GM12878 (cell line): ENCODE results near the gene AIFM3. TPM values are rescaled to one million over a fixed set of nuclear protein-coding genes. Genes with fewer than 3 reads are reported as not detected.

Experiments
- ATAC-seq: fragments of 200-7000 bp; cut with Tn5 transposase; 3 replicates; pipeline ENCODE4 v1.9.1; 2020; ENCODE audit warnings: mild to moderate bottlenecking, moderate library complexity
- BruUV-seq: library from RNA; stranded (reverse); fragments of 400-500 nt; replicated peaks from 2 replicates; lab custom pipeline; 2021; lab: Mats Ljungman, UMichigan
- CTCF ChIA-PET: fragments of 300-600 bp; sonication (Branson Sonifier 250); formaldehyde crosslinking; extraction: SDS; loops from one replicate; lab custom pipeline; 2021; ENCODE audit warnings: inconsistent platforms; lab: Yijun Ruan, JAX
- POLR2A ChIA-PET: fragments of 350-600 bp; formaldehyde crosslinking; extraction: SDS; loops from one replicate; lab custom pipeline; 2021; ENCODE audit warnings: inconsistent platforms; lab: Charles Lee
- RAD21 ChIA-PET: fragments of 300-600 bp; sonication (Branson Sonifier 250); formaldehyde crosslinking; loops from one replicate; lab custom pipeline; 2023; ENCODE audit warnings: antibody characterized with exemption; ENCODE audit not compliant: unreplicated experiment; lab: Charles Lee
- SMC1A ChIA-PET: fragments of 300-600 bp; sonication (Branson Sonifier 250); formaldehyde crosslinking; loops from one replicate; lab custom pipeline; 2023; ENCODE audit not compliant: unreplicated experiment, uncharacterized antibody; lab: Charles Lee
- DNase-seq: peaks from one replicate; pipeline ENCODE4 v3.0.0-alpha.2; 2011; ENCODE audit warnings: low read depth, low spot score
- FAIRE-seq: peaks from 3 replicates; lab custom pipeline; 2011; peaks lifted over from hg19 to GRCh38; lab: Jason Lieb, UNC
- H2AFZ ChIP-seq: 2 replicates; pipeline ENCODE4 v1.6.0; 2011; ENCODE audit warnings: low read depth, low read length, control low read depth; ENCODE audit not compliant: control insufficient read depth
- H3K27ac ChIP-seq: 2 replicates; pipeline ENCODE4 v1.5.1; 2011; ENCODE audit warnings: control low read depth; ENCODE audit not compliant: control insufficient read depth, insufficient read depth
- H3K27me3 ChIP-seq, 2 experiments: replicated peaks in 1 of 2; 2 replicates each; pipeline versions ENCODE4 v1.6.0 to v1.6.1; 2011; ENCODE audit warnings: low read length in 1 of 2; ENCODE audit not compliant: control insufficient read depth in 2 of 2, insufficient read depth in 2 of 2
- H3K36me3 ChIP-seq, 2 experiments: 2 replicates each; pipeline ENCODE4 v1.5.1; 2011; ENCODE audit warnings: low read length in 1 of 2; ENCODE audit not compliant: control insufficient read depth in 2 of 2, insufficient read depth in 2 of 2
- H3K4me1 ChIP-seq: 2 replicates; pipeline ENCODE4 v1.6.1; 2011; ENCODE audit warnings: mild to moderate bottlenecking, low read length, moderate library complexity, mixed read lengths; ENCODE audit not compliant: control insufficient read depth, insufficient read depth
- H3K4me2 ChIP-seq: 2 replicates; pipeline ENCODE4 v1.6.0; 2011; ENCODE audit warnings: control low read depth; ENCODE audit not compliant: control insufficient read depth, insufficient read depth
- H3K4me3 ChIP-seq: fragments of 200-600 bp; sonication (generic); 2 replicates; pipeline ENCODE4 v1.5.1; 2016
- H3K79me2 ChIP-seq: 2 replicates; pipeline ENCODE4 v1.6.0; 2011; ENCODE audit warnings: low read length; ENCODE audit not compliant: control insufficient read depth, insufficient read depth
- H3K9ac ChIP-seq: 2 replicates; pipeline ENCODE4 v1.8.0; 2011; ENCODE audit warnings: low read length, control low read depth, mixed read lengths; ENCODE audit not compliant: control insufficient read depth, insufficient read depth
- H3K9me3 ChIP-seq: replicated peaks from 3 replicates; pipeline ENCODE4 v1.5.1; 2011; ENCODE audit warnings: mild to moderate bottlenecking, low read length; ENCODE audit not compliant: control insufficient read depth, insufficient read depth
- H4K20me1 ChIP-seq: 2 replicates; pipeline ENCODE4 v1.6.0; 2011; ENCODE audit not compliant: control insufficient read depth, insufficient read depth
- ASH2L ChIP-seq: fragments of 300-600, 200-600 bp; sonication (generic); IDR thresholded peaks from 2 replicates; pipeline ENCODE4 v1.6.1; 2017; ENCODE audit warnings: low read depth, mild to moderate bottlenecking, borderline replicate concordance
- CHD1 ChIP-seq: IDR thresholded peaks from 2 replicates; pipeline ENCODE4 v1.6.1; 2012; ENCODE audit warnings: low read depth, low read length, improper control_type of control experiment
- CREM ChIP-seq: IDR thresholded peaks from 2 replicates; pipeline ENCODE4 v1.6.1; 2014; ENCODE audit warnings: antibody characterized with exemption, low read depth
- ETV6 ChIP-seq, 2 experiments: fragments of 450-650 bp in 1 of 2; IDR thresholded peaks in 1 of 2; conservative IDR thresholded peaks in 1 of 2; 2 replicates each; pipeline ENCODE4 v1.6.1; 2014; ENCODE audit warnings: antibody characterized with exemption in 1 of 2, borderline replicate concordance in 1 of 2, low read depth in 1 of 2, mild to moderate bottlenecking in 1 of 2, moderate library complexity in 1 of 2
- LARP7 ChIP-seq: fragments of 450-650 bp; IDR thresholded peaks from 2 replicates; pipeline ENCODE4 v1.6.1; 2017; ENCODE audit warnings: mild to moderate bottlenecking
- NR2F1 ChIP-seq: fragments of 450-650 bp; conservative IDR thresholded peaks from 2 replicates; pipeline ENCODE4 v1.6.1; 2017; ENCODE audit warnings: mild to moderate bottlenecking
- NRF1 ChIP-seq: conservative IDR thresholded peaks from 2 replicates; pipeline ENCODE4 v1.6.1; 2011; ENCODE audit warnings: mild to moderate bottlenecking, low read depth, low read length, improper control_type of control experiment
- RAD51 ChIP-seq: fragments of 450-650 bp; IDR thresholded peaks from 2 replicates; pipeline ENCODE4 v1.6.1; 2016; ENCODE audit warnings: moderate library complexity, mild to moderate bottlenecking, inconsistent platforms
- RB1 ChIP-seq: fragments of 450-650 bp; formaldehyde crosslinking; IDR thresholded peaks from 2 replicates; pipeline ENCODE4 v1.6.1; 2017; ENCODE audit warnings: mild to moderate bottlenecking, borderline replicate concordance
- RELA ChIP-seq: fragments of 450-650 bp; IDR thresholded peaks from 2 replicates; pipeline ENCODE4 v1.8.0; 2014; ENCODE audit warnings: borderline replicate concordance; ENCODE audit not compliant: partially characterized antibody
- WRNIP1 ChIP-seq: IDR thresholded peaks from 2 replicates; pipeline ENCODE4 v1.6.1; 2011; ENCODE audit warnings: low read depth, low read length, improper control_type of control experiment, borderline replicate concordance
- ZBTB4 ChIP-seq: fragments of 450-650 bp; formaldehyde crosslinking; IDR thresholded peaks from 2 replicates; pipeline ENCODE4 v1.4.0; 2022; ENCODE audit warnings: mild to moderate bottlenecking, moderate library complexity
- ZNF274 ChIP-seq: IDR thresholded peaks from one replicate; pipeline ENCODE4 v1.8.0; 2011; ENCODE audit not compliant: insufficient read length, insufficient read depth
- ZZZ3 ChIP-seq: IDR thresholded peaks from 2 replicates; pipeline ENCODE4 v1.6.1; 2011; ENCODE audit warnings: low read depth; ENCODE audit not compliant: control insufficient read depth, insufficient read length
- WGBS: methylation state at CpG from one replicate; pipeline ENCODE4 v1.1.6; 2016; ENCODE audit warnings: low lambda C conversion rate; ENCODE audit not compliant: insufficient replicate concordance, insufficient coverage; ENCODE audit errors: missing lambda C conversion rate; 5-methylcytosine and 5-hydroxymethylcytosine counted together
- in situ Hi-C: fragments of 300-500 bp; cut with MboI; formaldehyde crosslinking; loops from 9 replicates; pipeline ENCODE4 v1.14.3; 2018; ENCODE audit warnings: mixed read lengths
- intact Hi-C: fragments of 100-400 bp; cut with micrococcal nuclease; formaldehyde crosslinking; loops from one replicate; pipeline ENCODE4 v1.14.2; 2022; ENCODE audit not compliant: unreplicated experiment
- polyA plus RNA-seq, 11 experiments: library from polyadenylated mRNA; depleted of rRNA in 4 of 11; unstranded in 6 of 11; stranded (reverse) in 5 of 11; fragments of >200 nt; fragmentation: Nextera tagmentation in 4 of 11; fragmentation: Illumina TruSeq in 1 of 11; extraction: Ambion mirVana in 4 of 11; extraction: Trizol in 1 of 11; gene quantifications; 1 replicate in 1 of 11; 2 replicates in 10 of 11; pipeline versions ENCODE4 v1.2.1 to v1.2.3, GENCODE V29; 2011 to 2016; ENCODE audit warnings: inconsistent platforms in 2 of 11, missing spikeins in 2 of 11, low read depth in 1 of 11
- total RNA-seq, 4 experiments: library from RNA; depleted of rRNA in 3 of 4; stranded (reverse); fragments of >200 nt in 3 of 4; fragmentation: Illumina TruSeq in 1 of 4; extraction: Trizol in 1 of 4; gene quantifications; 2 replicates each; pipeline versions ENCODE4 v1.2.1 to v1.2.3, GENCODE V29; 2013 to 2021
- TF ChIP-seq, protein P1 (sequence below): fragments of 450-650 bp; IDR thresholded peaks from 2 replicates; pipeline ENCODE4 v1.6.1; 2017; ENCODE audit warnings: mild to moderate bottlenecking
- TF ChIP-seq, protein P2 (sequence below): fragments of 450-650 bp; IDR thresholded peaks from 2 replicates; pipeline ENCODE4 v1.6.1; 2016; ENCODE audit warnings: mild to moderate bottlenecking

AIFM3 gene
- total and polyA plus RNA-seq, 10 of the 15 experiments (the other 5 are each of a cell fraction or from before 2014, with no cell fraction given) = 0.06 to 0.34 (median 0.21) TPM; not detected in 6

GRCh38 chr22:20981787-20982562, 14.9 kb downstream of the AIFM3 start, which contains the start of gene LZTR1 (continued):
- TF ChIP-seq, protein P1, sequence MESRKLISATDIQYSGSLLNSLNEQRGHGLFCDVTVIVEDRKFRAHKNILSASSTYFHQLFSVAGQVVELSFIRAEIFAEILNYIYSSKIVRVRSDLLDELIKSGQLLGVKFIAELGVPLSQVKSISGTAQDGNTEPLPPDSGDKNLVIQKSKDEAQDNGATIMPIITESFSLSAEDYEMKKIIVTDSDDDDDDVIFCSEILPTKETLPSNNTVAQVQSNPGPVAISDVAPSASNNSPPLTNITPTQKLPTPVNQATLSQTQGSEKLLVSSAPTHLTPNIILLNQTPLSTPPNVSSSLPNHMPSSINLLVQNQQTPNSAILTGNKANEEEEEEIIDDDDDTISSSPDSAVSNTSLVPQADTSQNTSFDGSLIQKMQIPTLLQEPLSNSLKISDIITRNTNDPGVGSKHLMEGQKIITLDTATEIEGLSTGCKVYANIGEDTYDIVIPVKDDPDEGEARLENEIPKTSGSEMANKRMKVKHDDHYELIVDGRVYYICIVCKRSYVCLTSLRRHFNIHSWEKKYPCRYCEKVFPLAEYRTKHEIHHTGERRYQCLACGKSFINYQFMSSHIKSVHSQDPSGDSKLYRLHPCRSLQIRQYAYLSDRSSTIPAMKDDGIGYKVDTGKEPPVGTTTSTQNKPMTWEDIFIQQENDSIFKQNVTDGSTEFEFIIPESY = no peak
- TF ChIP-seq WRNIP1 (no peak), ETV6 (conservative IDR thresholded peaks at IDR 0.05 in 1 of 2, IDR thresholded peaks at IDR 0.05 in 1 of 2; ENCODE audit: borderline replicate concordance in 1 of 2, low read depth in 1 of 2) (no peak)

DNA sequence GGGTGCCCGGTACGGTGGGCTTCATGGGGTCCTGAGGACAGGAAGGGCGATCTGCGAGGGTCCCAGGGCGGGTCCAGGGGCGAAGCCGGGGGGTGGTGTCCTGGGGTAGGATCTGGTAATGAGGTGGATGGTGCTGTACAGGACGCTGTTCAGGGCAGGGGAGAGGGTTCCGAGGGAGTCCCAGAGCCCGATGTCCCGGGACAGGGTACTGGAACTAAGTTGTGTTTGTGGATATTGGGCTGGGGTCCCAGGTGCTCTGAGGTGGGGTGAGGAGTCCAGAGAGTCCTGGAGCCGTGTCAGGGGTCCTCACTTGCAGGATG, 15.5 kb downstream of the AIFM3 start:
- Histone ChIP-seq H3K9me3 (peaks cover 6% of the 10 kb centered on the region; the same call in 2 of the 3 replicates), H3K27me3 (no peaks in the 10 kb centered on the region), H4K20me1 (no peaks in the 10 kb centered on the region), H3K4me3 (peak overlapping the region; percentile 94), H3K4me2 (peak overlapping the region; percentile 97), H3K79me2 (peaks cover 16% of the 10 kb centered on the region), H3K36me3 (no peaks in the 10 kb centered on the region), H3K4me1 (peaks cover 10% of the 10 kb centered on the region; the same call in 1 of the 2 replicates), H3K27ac (peak overlapping the region; percentile 82), H2AFZ (peak overlapping the region; percentile 99), H3K9ac (peak overlapping the region; percentile 95)
- no TSS peak for BruUV-seq
- no peak for FAIRE-seq
- ATAC-seq = peak; percentile 49
- ChIA-PET RAD21 (interaction anchor here (0.9 to 1.8 kb wide), 6 partner anchors 11 to 117 kb away, joined by 3 to 7 read pairs (median 4); partner anchors contain the start of gene THAP7), POLR2A (interaction anchor here (0.6 to 1.9 kb wide), 3 partner anchors 9 to 96 kb away, joined by 3 to 9 read pairs (median 5); partner anchors contain the start of gene THAP7), SMC1A (no interaction called here), CTCF (interaction anchor here (0.6 to 1.8 kb wide), 11 partner anchors 9 to 488 kb away, joined by 3 to 11 read pairs (median 3); partner anchors contain the start of genes PI4KA, SNAP29 and THAP7)
- no peak for DNase-seq
- in situ Hi-C loops = no loop called here
- 1% methylated on average over 12 of the region's 12 CpGs for WGBS
- intact Hi-C loops = no loop called here
- no peak for TF ChIP-seq ZNF274
- no peak for TF ChIP-seq RELA
- no peak for TF ChIP-seq ZZZ3
- no peak for TF ChIP-seq ZBTB4
- TF ChIP-seq, protein P2, sequence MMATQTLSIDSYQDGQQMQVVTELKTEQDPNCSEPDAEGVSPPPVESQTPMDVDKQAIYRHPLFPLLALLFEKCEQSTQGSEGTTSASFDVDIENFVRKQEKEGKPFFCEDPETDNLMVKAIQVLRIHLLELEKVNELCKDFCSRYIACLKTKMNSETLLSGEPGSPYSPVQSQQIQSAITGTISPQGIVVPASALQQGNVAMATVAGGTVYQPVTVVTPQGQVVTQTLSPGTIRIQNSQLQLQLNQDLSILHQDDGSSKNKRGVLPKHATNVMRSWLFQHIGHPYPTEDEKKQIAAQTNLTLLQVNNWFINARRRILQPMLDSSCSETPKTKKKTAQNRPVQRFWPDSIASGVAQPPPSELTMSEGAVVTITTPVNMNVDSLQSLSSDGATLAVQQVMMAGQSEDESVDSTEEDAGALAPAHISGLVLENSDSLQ = no peak
- TF ChIP-seq CREM = no peak
- no peak for TF ChIP-seq RB1
- no peak for TF ChIP-seq LARP7
- TF ChIP-seq NR2F1 = no peak
- no peak for TF ChIP-seq NRF1
- TF ChIP-seq ASH2L = no peak
- no peak for TF ChIP-seq RAD51
- no peak for TF ChIP-seq CHD1
